Stimulated activated CD4-positive, alpha-beta T cell treated with anti-CD3 and anti-CD28 coated beads, Interleukin-15, amount 100 ng/mL, for 24 hours (primary cell): Measurements from ENCODE around the gene QSOX2.
"Not testable (repeated sequence)": the region's sequence is repeated elsewhere in the genome, so short reads cannot be mapped to it uniquely, and the experiment has no call there.

ENCODE experiments used
- DNase-seq: peaks from one replicate; pipeline ENCODE4 v3.0.0-alpha.2; 2020

QSOX2 gene

GRCh38 chr9:136282272-136282861, 36.8 kb upstream of the QSOX2 start:
- DNase-seq = peak; percentile 22

GRCh38 chr9:136281421-136282271, 36.0 kb upstream of the QSOX2 start:
- DNase-seq = no peak

GRCh38 chr9:136280535-136281315, 35.1 kb upstream of the QSOX2 start:
- no peak for DNase-seq

- DNase-seq = no peak
Observed at GRCh38 chr9:136279471-136279870, 33.9 kb upstream of the QSOX2 start.

GRCh38 chr9:136278894-136279293, 33.3 kb upstream of the QSOX2 start:
- DNase-seq = no peak

- no peak for DNase-seq
Observed at GRCh38 chr9:136278221-136278620, 32.6 kb upstream of the QSOX2 start.

GRCh38 chr9:136277746-136278145, 32.1 kb upstream of the QSOX2 start:
- DNase-seq = no peak

GRCh38 chr9:136276716-136277115, 31.1 kb upstream of the QSOX2 start:
- no peak for DNase-seq

GRCh38 chr9:136275655-136276429, 30.2 kb upstream of the QSOX2 start:
- no peak for DNase-seq

GRCh38 chr9:136274786-136275654, 29.4 kb upstream of the QSOX2 start:
- no peak for DNase-seq

GRCh38 chr9:136273921-136274785, 28.5 kb upstream of the QSOX2 start:
- DNase-seq = no peak

GRCh38 chr9:136273244-136273865, 27.7 kb upstream of the QSOX2 start:
- DNase-seq = no peak

GRCh38 chr9:136270173-136270705, 24.6 kb upstream of the QSOX2 start:
- DNase-seq = no peak

- DNase-seq = no peak
Observed at GRCh38 chr9:136268735-136269134, 23.1 kb upstream of the QSOX2 start.

- DNase-seq = no peak
Observed at GRCh38 chr9:136268318-136268717, 22.7 kb upstream of the QSOX2 start.

- peak; percentile 84 for DNase-seq
Observed at GRCh38 chr9:136267261-136268111, 21.9 kb upstream of the QSOX2 start.

- DNase-seq = not testable (repeated sequence)
Observed at GRCh38 chr9:136266641-136267040, 21.0 kb upstream of the QSOX2 start.

- no peak for DNase-seq
Observed at GRCh38 chr9:136265561-136266355, 20.1 kb upstream of the QSOX2 start.
